GM19328 (cell line): ENCODE measurements around the gene GALK2.
A peak's percentile ranks its signal among the peaks of the same experiment; 100 is the strongest.

Source experiments
- ATAC-seq: cut with Tn5 transposase; IDR thresholded peaks from one replicate; pipeline ENCODE4 v1.9.1; 2021; ENCODE audit warnings: mild to moderate bottlenecking, moderate library complexity; ENCODE audit not compliant: unreplicated experiment

The GALK2 gene

GRCh38 chr15:49169880-49170597, at the start of gene GALK2:
GALK2 (plus strand) TSS chr15:49170247; CDS start chr15:49170323, 76 bp downstream.
- ATAC-seq: peak; percentile 95

GRCh38 chr15:49120832-49121231, 49.2 kb upstream of the GALK2 start:
- ATAC-seq: no peak

GRCh38 chr15:49121901-49122300, 48.1 kb upstream of the GALK2 start:
- ATAC-seq: no peak

- no peak for ATAC-seq
These were observed 47.4 kb upstream of the GALK2 start for GRCh38 chr15:49122541-49123062.

- ATAC-seq: no peak
These were observed 45.7 kb upstream of the GALK2 start for GRCh38 chr15:49124371-49124770.

GRCh38 chr15:49131403-49131802, 38.6 kb upstream of the GALK2 start:
- ATAC-seq: no peak

- ATAC-seq: no peak
These were observed 35.2 kb upstream of the GALK2 start for GRCh38 chr15:49134683-49135341.

- ATAC-seq: no peak
These were observed 34.6 kb upstream of the GALK2 start for GRCh38 chr15:49135342-49135857.

- ATAC-seq: no peak
These were observed 34.1 kb upstream of the GALK2 start for GRCh38 chr15:49135911-49136310.

GRCh38 chr15:49137861-49138260, 32.2 kb upstream of the GALK2 start:
- ATAC-seq: no peak

GRCh38 chr15:49145651-49146609, 24.1 kb upstream of the GALK2 start:
- no peak for ATAC-seq

- ATAC-seq: no peak
These were observed 21.7 kb upstream of the GALK2 start for GRCh38 chr15:49148298-49148697.

- no peak for ATAC-seq
These were observed 21.3 kb upstream of the GALK2 start for GRCh38 chr15:49148727-49149126.

- no peak for ATAC-seq
These were observed 18.2 kb upstream of the GALK2 start for GRCh38 chr15:49151831-49152230.

- no peak for ATAC-seq
These were observed 17.3 kb upstream of the GALK2 start for GRCh38 chr15:49152552-49153312.

- ATAC-seq: no peak
These were observed 15.7 kb upstream of the GALK2 start for GRCh38 chr15:49154359-49154758.

GRCh38 chr15:49154799-49155109, 15.3 kb upstream of the GALK2 start:
- ATAC-seq: no peak

GRCh38 chr15:49155110-49155833, 14.8 kb upstream of the GALK2 start, which contains the start of gene COPS2:
COPS2 (minus strand) TSS chr15:49155599; CDS start chr15:49155578, 21 bp downstream.
- ATAC-seq: peak; percentile 94

GRCh38 chr15:49155834-49156627, 14.0 kb upstream of the GALK2 start:
- ATAC-seq: no peak
